MM.1S (cell line): ENCODE data around the gene CLCA2.

Source experiments
- CTCF ChIP-seq: fragments of 300-600 bp; sonication (generic); IDR thresholded peaks from 2 replicates; pipeline ENCODE4 v1.5.1; 2016; ENCODE audit warnings: antibody characterized with exemption, low read length, mixed read lengths
- EZH2 ChIP-seq: fragments of 300-600 bp; sonication (generic); optimal IDR thresholded peaks from 2 replicates; pipeline ENCODE3; 2017; ENCODE audit warnings: low read depth, mild to moderate bottlenecking, antibody characterized with exemption, low read length, mixed read lengths

GRCh38 chr1:86395751-86396497 is 28.0 kb upstream of the CLCA2 start, which contains the start of gene ODF2L:
- TF ChIP-seq CTCF = no peak
- TF ChIP-seq EZH2 = no peak
